ENCODE results near the gene ZNF219.

The ZNF219 gene

GRCh38 chr14:21108791-21109190 lies 10.3 kb upstream of the ZNF219 start:
- H3K9me3 Mint-ChIP-seq: no peaks in the 10 kb centered on the region
- no peak overlapping the region for H3K4me3 Mint-ChIP-seq
- H3K4me1 Mint-ChIP-seq: peaks cover 74% of the 10 kb centered on the region

GRCh38 chr14:21107283-21107800 lies 8.9 kb upstream of the ZNF219 start:
- H3K9me3 Mint-ChIP-seq: no peaks in the 10 kb centered on the region
- TF ChIP-seq CTCF (IDR thresholded peaks at IDR 0.05): no peak
- no peaks in the 10 kb centered on the region for H3K36me3 Mint-ChIP-seq (ENCODE audit: low read depth)
- no peak for DNase-seq
- H3K4me1 Mint-ChIP-seq: peaks cover 84% of the 10 kb centered on the region
- H3K27me3 Mint-ChIP-seq (ENCODE audit: low read depth, poor library complexity): no peaks in the 10 kb centered on the region
- H3K4me3 Mint-ChIP-seq: no peak overlapping the region
- H3K27ac Mint-ChIP-seq: peak overlapping the region; percentile 88

More at GRCh38 chr14:21108791-21109190, 10.3 kb upstream of the ZNF219 start:
- Mint-ChIP-seq H3K36me3 (ENCODE audit: low read depth) (no peaks in the 10 kb centered on the region), H3K27ac (no peak overlapping the region), H3K27me3 (ENCODE audit: low read depth, poor library complexity) (peaks cover 2% of the 10 kb centered on the region)
- no peak for TF ChIP-seq CTCF (IDR thresholded peaks at IDR 0.05)
- DNase-seq: no peak

- Mint-ChIP-seq H3K4me3 (peak overlapping the region; percentile 73), H3K4me1 (peaks cover 84% of the 10 kb centered on the region), H3K27me3 (ENCODE audit: low read depth, poor library complexity) (no peaks in the 10 kb centered on the region), H3K36me3 (ENCODE audit: low read depth) (no peaks in the 10 kb centered on the region), H3K27ac (peak overlapping the region; percentile 88), H3K9me3 (no peaks in the 10 kb centered on the region)
- TF ChIP-seq CTCF (IDR thresholded peaks at IDR 0.05): peak; percentile 86
- DNase-seq: peak; percentile 81
Observed at GRCh38 chr14:21106498-21107282, 8.2 kb upstream of the ZNF219 start.

GRCh38 chr14:21106176-21106497 lies 7.7 kb upstream of the ZNF219 start:
- Mint-ChIP-seq H3K27me3 (ENCODE audit: low read depth, poor library complexity) (no peaks in the 10 kb centered on the region), H3K4me1 (peaks cover 90% of the 10 kb centered on the region), H3K27ac (no peak overlapping the region), H3K36me3 (ENCODE audit: low read depth) (no peaks in the 10 kb centered on the region), H3K9me3 (no peaks in the 10 kb centered on the region), H3K4me3 (no peak overlapping the region)
- DNase-seq: no peak
- no peak for TF ChIP-seq CTCF (IDR thresholded peaks at IDR 0.05)

GRCh38 chr14:21105095-21105494 lies 6.6 kb upstream of the ZNF219 start:
- no peak for DNase-seq
- no peaks in the 10 kb centered on the region for H3K27me3 Mint-ChIP-seq (ENCODE audit: low read depth, poor library complexity)
- H3K4me1 Mint-ChIP-seq: peaks cover 88% of the 10 kb centered on the region
- no peak for TF ChIP-seq CTCF (IDR thresholded peaks at IDR 0.05)
- H3K27ac Mint-ChIP-seq: peak overlapping the region; percentile 93
- no peaks in the 10 kb centered on the region for H3K36me3 Mint-ChIP-seq (ENCODE audit: low read depth)
- H3K4me3 Mint-ChIP-seq: peak overlapping the region; percentile 89
- H3K9me3 Mint-ChIP-seq: no peaks in the 10 kb centered on the region
